Measurements from ENCODE around the gene SPATA32.

The SPATA32 gene

DNA sequence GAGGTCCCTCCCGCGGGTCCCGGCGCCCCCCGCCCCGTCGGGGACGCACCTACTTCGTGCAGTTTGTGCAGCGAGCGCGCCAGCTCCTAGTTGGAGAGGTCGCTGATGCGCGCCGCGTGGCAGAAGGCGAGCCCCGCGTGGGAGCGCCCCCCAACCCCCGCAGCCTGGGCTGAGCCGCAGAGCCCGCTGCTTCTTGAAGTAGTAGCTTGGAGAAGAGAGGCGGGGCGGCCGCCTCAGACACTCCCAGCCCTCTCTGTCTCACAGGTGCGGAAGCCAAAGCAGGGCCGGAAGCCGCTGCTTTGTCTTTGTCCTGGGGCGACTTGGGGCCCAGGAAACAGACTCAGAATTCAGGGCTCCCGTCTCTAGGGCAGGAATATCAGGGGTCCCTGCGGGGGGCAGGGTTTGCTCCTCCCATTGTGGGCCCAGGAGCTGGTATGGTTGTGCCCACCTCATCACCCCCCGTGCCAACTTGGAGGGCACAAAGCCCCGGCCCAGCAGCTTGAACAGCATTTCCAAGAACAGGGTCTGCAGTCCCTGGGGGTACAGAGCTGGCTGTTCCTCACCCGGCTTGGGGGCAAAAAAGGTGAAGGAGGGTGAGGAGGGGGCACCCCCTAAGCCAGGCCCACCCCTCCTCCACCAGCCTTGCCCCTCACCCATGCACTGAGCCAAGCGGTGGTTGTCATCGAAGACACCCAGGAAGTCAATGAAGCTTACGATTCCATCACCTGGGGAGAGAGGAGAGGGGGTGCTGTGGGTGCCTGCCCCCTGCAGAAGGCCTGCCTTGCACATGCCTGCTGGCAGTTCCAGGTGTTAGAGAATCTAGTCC is 13.5 kb downstream of the SPATA32 start:
- Histone ChIP-seq H3K27me3 (no peaks in the 10 kb centered on the region), H3K9me3 (no peaks in the 10 kb centered on the region), H3K4me1 (peaks cover 4% of the 10 kb centered on the region; the same call in 1 of the 2 replicates), H3K4me3 (ENCODE audit: low read depth, low read length) (peak overlapping the region; percentile 74), H3K36me3 (no peaks in the 10 kb centered on the region)
- no peak for DNase-seq
- TF ChIP-seq, protein P1, sequence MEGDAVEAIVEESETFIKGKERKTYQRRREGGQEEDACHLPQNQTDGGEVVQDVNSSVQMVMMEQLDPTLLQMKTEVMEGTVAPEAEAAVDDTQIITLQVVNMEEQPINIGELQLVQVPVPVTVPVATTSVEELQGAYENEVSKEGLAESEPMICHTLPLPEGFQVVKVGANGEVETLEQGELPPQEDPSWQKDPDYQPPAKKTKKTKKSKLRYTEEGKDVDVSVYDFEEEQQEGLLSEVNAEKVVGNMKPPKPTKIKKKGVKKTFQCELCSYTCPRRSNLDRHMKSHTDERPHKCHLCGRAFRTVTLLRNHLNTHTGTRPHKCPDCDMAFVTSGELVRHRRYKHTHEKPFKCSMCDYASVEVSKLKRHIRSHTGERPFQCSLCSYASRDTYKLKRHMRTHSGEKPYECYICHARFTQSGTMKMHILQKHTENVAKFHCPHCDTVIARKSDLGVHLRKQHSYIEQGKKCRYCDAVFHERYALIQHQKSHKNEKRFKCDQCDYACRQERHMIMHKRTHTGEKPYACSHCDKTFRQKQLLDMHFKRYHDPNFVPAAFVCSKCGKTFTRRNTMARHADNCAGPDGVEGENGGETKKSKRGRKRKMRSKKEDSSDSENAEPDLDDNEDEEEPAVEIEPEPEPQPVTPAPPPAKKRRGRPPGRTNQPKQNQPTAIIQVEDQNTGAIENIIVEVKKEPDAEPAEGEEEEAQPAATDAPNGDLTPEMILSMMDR (IDR thresholded peaks at IDR 0.05; ENCODE audit: low read depth, low read length): no peak

DNA sequence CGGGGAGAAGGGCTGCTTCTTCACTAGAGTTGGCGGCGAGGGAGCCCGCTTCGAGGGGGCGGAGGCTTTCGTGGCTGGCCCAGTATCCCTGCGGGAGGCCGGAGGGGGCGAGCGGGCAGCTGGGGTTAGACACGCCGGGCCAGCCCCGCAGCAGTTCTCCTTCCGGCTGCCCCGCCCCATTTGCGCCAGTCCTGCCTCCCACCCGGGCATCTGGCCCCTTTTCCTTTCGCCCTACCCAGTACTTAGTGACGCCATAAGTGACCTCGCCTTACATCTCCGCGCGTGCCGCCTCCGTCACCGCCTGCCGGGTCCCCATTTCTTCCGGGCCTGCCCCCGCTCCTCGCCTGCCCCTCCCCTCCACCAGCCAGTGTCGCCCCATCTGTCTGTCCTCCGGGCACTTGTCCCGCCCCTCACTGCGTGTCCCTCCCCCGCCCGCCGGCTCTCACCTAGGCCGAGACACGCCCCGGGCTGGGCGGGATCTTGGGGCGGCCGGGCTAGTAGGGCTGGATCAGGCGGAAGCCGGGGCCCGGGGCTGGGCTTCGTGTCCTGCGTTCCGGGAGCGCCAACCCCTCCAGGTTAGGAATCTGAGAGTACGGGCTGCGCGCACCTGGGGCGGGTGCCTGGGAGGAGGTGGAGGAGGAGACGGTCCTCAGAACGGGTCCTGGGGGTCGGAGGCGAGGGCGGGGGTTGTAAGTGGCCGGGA is 14.3 kb downstream of the SPATA32 start:
- Histone ChIP-seq H3K36me3 (no peaks in the 10 kb centered on the region), H3K27me3 (no peaks in the 10 kb centered on the region), H3K9me3 (no peaks in the 10 kb centered on the region), H3K4me1 (peaks cover 4% of the 10 kb centered on the region; the same call in 1 of the 2 replicates), H3K4me3 (ENCODE audit: low read depth, low read length) (peak overlapping the region; percentile 74)
- DNase-seq: peak; percentile 94
- TF ChIP-seq, protein P1 (IDR thresholded peaks at IDR 0.05; ENCODE audit: low read depth, low read length): no peak

DNA sequence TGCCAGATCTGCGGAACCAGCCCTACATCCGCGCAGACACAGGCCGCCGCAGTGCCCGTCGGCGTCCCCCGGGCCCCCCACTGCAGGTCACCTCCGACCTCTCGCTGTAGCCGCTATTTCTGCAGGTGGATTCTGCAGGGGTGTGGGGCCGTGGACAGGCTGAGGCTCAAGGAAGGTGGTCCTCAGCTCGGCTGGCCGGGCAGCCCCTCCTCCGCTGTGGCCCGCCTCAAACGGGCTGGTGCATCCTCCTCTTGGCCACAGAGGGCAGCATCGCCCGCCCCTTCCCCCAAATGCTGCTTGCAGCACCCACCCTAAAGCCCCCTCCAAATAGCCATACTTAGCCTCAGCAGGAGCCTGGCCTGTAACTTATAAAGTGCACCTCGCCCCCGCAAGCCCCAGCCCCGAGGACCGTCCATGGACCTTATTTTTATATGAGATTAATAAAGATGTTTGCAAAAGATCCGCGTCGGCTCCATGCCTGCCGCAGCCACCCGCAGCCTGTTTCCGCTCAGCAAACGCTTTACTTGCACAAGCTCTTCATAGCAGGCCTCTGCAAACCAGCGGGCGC is 14.9 kb downstream of the SPATA32 start:
- DNase-seq: peak; percentile 76
- TF ChIP-seq, protein P1 (IDR thresholded peaks at IDR 0.05; ENCODE audit: low read depth, low read length): peak; percentile 67
- H3K4me3 ChIP-seq (ENCODE audit: low read depth, low read length): peak overlapping the region; percentile 74
- H3K36me3 ChIP-seq: no peaks in the 10 kb centered on the region
- no peaks in the 10 kb centered on the region for H3K27me3 ChIP-seq
- no peaks in the 10 kb centered on the region for H3K9me3 ChIP-seq
- peaks cover 4% of the 10 kb centered on the region; the same call in 1 of the 2 replicates for H3K4me1 ChIP-seq

DNA sequence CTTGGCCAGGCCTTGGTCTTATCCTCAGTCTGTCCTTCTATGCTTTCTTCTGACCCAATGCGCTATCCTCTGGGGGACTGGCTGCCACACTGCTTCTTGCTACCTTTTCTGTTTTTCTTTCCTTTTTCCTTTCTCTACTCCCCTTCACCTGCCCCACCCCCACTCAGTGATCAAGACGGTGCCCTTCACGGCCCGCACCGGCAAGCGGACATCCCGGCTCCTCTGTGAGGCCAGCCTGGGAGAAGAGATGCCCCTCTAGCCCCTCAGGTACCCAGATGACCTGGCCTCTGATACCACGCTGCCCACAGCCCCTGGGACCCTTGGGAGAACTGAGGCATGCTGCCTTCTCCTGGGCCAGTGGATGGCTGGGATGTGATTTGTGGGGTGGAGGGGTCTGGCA is 15.6 kb downstream of the SPATA32 start:
- no peaks in the 10 kb centered on the region for H3K36me3 ChIP-seq
- peak overlapping the region; percentile 74 for H3K4me3 ChIP-seq (ENCODE audit: low read depth, low read length)
- TF ChIP-seq, protein P1 (IDR thresholded peaks at IDR 0.05; ENCODE audit: low read depth, low read length): no peak

DNA sequence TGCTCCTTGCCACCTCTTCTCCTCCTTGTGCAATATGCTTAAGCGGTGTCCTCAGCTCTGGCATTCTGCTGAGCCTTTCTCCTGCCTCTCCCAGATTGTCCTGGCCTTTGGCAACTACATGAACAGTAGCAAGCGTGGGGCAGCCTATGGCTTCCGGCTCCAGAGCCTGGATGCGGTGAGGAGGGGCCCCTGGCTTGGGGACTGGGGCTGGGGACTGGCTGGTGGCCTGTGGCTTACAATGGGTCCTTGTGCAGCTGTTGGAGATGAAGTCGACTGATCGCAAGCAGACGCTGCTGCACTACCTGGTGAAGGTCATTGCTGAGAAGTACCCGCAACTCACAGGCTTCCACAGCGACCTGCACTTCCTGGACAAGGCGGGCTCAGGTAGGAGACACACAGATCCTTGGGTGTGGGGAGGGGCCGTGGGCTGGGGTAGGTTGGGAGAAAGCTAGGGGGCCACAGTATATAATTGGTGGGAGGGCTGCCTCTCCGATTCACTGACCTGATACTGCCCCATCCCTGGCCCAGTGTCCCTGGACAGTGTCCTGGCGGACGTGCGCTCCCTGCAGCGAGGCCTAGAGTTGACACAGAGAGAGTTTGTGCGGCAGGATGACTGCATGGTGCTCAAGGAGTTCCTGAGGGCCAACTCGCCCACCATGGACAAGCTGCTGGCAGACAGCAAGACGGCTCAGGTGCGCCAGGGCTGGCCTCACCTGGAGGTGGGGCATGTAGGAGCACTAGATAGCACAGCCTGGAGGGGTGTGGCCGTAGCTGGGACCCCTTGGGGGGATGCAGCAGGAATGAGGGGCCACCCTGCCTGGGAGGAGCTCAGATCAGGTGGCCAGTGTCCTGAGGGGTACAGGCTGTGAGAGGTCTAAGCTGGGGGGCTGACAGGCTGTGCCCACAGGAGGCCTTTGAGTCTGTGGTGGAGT is 16.9 kb downstream of the SPATA32 start:
- H3K36me3 ChIP-seq: no peaks in the 10 kb centered on the region

More for the DNA sequence above, 15.6 kb downstream of the SPATA32 start:
- no peak for DNase-seq
- H3K9me3 ChIP-seq: no peaks in the 10 kb centered on the region
- H3K27me3 ChIP-seq: no peaks in the 10 kb centered on the region
- H3K4me1 ChIP-seq: peaks cover 4% of the 10 kb centered on the region; the same call in 1 of the 2 replicates

More for the DNA sequence above, 16.9 kb downstream of the SPATA32 start:
- Histone ChIP-seq H3K4me1 (peaks cover 4% of the 10 kb centered on the region; the same call in 1 of the 2 replicates), H3K9me3 (no peaks in the 10 kb centered on the region), H3K4me3 (ENCODE audit: low read depth, low read length) (no peak overlapping the region), H3K27me3 (no peaks in the 10 kb centered on the region)
- no peak for DNase-seq
- TF ChIP-seq, protein P1 (IDR thresholded peaks at IDR 0.05; ENCODE audit: low read depth, low read length): no peak

Data from BE2C (cell line).